ENCODE measurements around the gene GFAP. TPM values are rescaled to one million over a fixed set of nuclear protein-coding genes. Genes with fewer than 3 reads are reported as not detected.

Gene GFAP
- total RNA-seq, 1 donor from 2014 or later = not detected

GRCh38 chr17:44933824-44934744, 18.8 kb upstream of the GFAP start:
- Histone ChIP-seq H3K9ac (ENCODE audit: low read length) (no peak overlapping the region), H3K27me3 (ENCODE audit: insufficient read depth, low read length) (no peaks in the 10 kb centered on the region), H2AFZ (ENCODE audit: low read depth, low read length) (no peak overlapping the region), H3K27ac (ENCODE audit: low read depth, low read length) (no peak overlapping the region), H3K4me1 (ENCODE audit: insufficient read depth, low read length) (no peaks in the 10 kb centered on the region), H3K9me3 (ENCODE audit: insufficient read depth, low read depth, low read length) (no peaks in the 10 kb centered on the region), H4K20me1 (ENCODE audit: insufficient read depth, low read length) (no peaks in the 10 kb centered on the region), H3K36me3 (ENCODE audit: insufficient read depth, low read length) (peaks cover 5% of the 10 kb centered on the region), H3K4me2 (ENCODE audit: low read length) (no peak overlapping the region), H3K79me2 (ENCODE audit: insufficient read depth, low read length) (peaks cover 42% of the 10 kb centered on the region), H3K4me3 (ENCODE audit: insufficient read depth, low read depth, low read length) (no peak overlapping the region)
- H3K9me3 Mint-ChIP-seq (ENCODE audit: unreplicated experiment) = peaks cover 1% of the 10 kb centered on the region
- FAIRE-seq (no peak), DNase-seq (ENCODE audit: low read depth) (no peak)
- no peaks in the 10 kb centered on the region for H3K36me3 Mint-ChIP-seq (ENCODE audit: low read depth, unreplicated experiment)
- TF ChIP-seq, protein P1, sequence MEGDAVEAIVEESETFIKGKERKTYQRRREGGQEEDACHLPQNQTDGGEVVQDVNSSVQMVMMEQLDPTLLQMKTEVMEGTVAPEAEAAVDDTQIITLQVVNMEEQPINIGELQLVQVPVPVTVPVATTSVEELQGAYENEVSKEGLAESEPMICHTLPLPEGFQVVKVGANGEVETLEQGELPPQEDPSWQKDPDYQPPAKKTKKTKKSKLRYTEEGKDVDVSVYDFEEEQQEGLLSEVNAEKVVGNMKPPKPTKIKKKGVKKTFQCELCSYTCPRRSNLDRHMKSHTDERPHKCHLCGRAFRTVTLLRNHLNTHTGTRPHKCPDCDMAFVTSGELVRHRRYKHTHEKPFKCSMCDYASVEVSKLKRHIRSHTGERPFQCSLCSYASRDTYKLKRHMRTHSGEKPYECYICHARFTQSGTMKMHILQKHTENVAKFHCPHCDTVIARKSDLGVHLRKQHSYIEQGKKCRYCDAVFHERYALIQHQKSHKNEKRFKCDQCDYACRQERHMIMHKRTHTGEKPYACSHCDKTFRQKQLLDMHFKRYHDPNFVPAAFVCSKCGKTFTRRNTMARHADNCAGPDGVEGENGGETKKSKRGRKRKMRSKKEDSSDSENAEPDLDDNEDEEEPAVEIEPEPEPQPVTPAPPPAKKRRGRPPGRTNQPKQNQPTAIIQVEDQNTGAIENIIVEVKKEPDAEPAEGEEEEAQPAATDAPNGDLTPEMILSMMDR (IDR thresholded peaks at IDR 0.05; ENCODE audit: insufficient read depth, low read depth, low read length) = no peak
- no peak for TF ChIP-seq EZH2 (IDR thresholded peaks at IDR 0.05; ENCODE audit: insufficient read depth, low read length)
- H3K27me3 Mint-ChIP-seq (ENCODE audit: low read depth, unreplicated experiment) = peaks cover 6% of the 10 kb centered on the region
- no peaks in the 10 kb centered on the region for H3K4me1 Mint-ChIP-seq (ENCODE audit: low read depth, unreplicated experiment)
- no peak overlapping the region for H3K4me3 Mint-ChIP-seq (ENCODE audit: unreplicated experiment)
- no peak overlapping the region for H3K27ac Mint-ChIP-seq (ENCODE audit: unreplicated experiment)

- Histone ChIP-seq H3K4me3 (ENCODE audit: insufficient read depth, low read depth, low read length) (no peak overlapping the region), H4K20me1 (ENCODE audit: insufficient read depth, low read length) (no peaks in the 10 kb centered on the region), H3K27ac (ENCODE audit: low read depth, low read length) (no peak overlapping the region), H2AFZ (ENCODE audit: low read depth, low read length) (no peak overlapping the region), H3K4me1 (ENCODE audit: insufficient read depth, low read length) (no peaks in the 10 kb centered on the region), H3K36me3 (ENCODE audit: insufficient read depth, low read length) (peaks cover 7% of the 10 kb centered on the region), H3K79me2 (ENCODE audit: insufficient read depth, low read length) (peaks cover 29% of the 10 kb centered on the region), H3K4me2 (ENCODE audit: low read length) (no peak overlapping the region), H3K9me3 (ENCODE audit: insufficient read depth, low read depth, low read length) (no peaks in the 10 kb centered on the region), H3K27me3 (ENCODE audit: insufficient read depth, low read length) (no peaks in the 10 kb centered on the region), H3K9ac (ENCODE audit: low read length) (no peak overlapping the region)
- no peak for FAIRE-seq
- Mint-ChIP-seq H3K4me1 (ENCODE audit: low read depth, unreplicated experiment) (no peaks in the 10 kb centered on the region), H3K27me3 (ENCODE audit: low read depth, unreplicated experiment) (peaks cover 6% of the 10 kb centered on the region), H3K9me3 (ENCODE audit: unreplicated experiment) (no peaks in the 10 kb centered on the region), H3K36me3 (ENCODE audit: low read depth, unreplicated experiment) (no peaks in the 10 kb centered on the region), H3K4me3 (ENCODE audit: unreplicated experiment) (no peak overlapping the region), H3K27ac (ENCODE audit: unreplicated experiment) (no peak overlapping the region)
- TF ChIP-seq EZH2 (IDR thresholded peaks at IDR 0.05; ENCODE audit: insufficient read depth, low read length) = no peak
- TF ChIP-seq, protein P1 (IDR thresholded peaks at IDR 0.05; ENCODE audit: insufficient read depth, low read depth, low read length) = no peak
- no peak for DNase-seq (ENCODE audit: low read depth)
These were observed 17.4 kb upstream of the GFAP start for GRCh38 chr17:44932787-44933097.

Data from astrocyte (in vitro differentiated cells and primary cell).